BLaER1 (cell line): ENCODE measurements around the gene FAM170B.

ENCODE experiments used
- H3K27ac ChIP-seq: shearing (Covaris generic); formaldehyde crosslinking; 2 replicates; pipeline ENCODE4 v1.8.1; 2022
- H3K27me3 ChIP-seq: shearing (Covaris generic); formaldehyde crosslinking; 2 replicates; pipeline ENCODE4 v1.8.1; 2022
- H3K36me3 ChIP-seq: shearing (Covaris generic); formaldehyde crosslinking; 2 replicates; pipeline ENCODE4 v1.8.1; 2022
- H3K4me1 ChIP-seq: shearing (Covaris generic); formaldehyde crosslinking; 2 replicates; pipeline ENCODE4 v1.8.1; 2022
- H3K4me2 ChIP-seq: shearing (Covaris generic); formaldehyde crosslinking; 2 replicates; pipeline ENCODE4 v1.8.1; 2022
- H3K4me3 ChIP-seq: shearing (Covaris generic); formaldehyde crosslinking; 2 replicates; pipeline ENCODE4 v1.8.1; 2022
- H3K9ac ChIP-seq: shearing (Covaris generic); formaldehyde crosslinking; 2 replicates; pipeline ENCODE4 v1.8.1; 2022
- H3K9me3 ChIP-seq: shearing (Covaris generic); formaldehyde crosslinking; 2 replicates; pipeline ENCODE4 v1.8.1; 2022
- H4K20me1 ChIP-seq: shearing (Covaris generic); formaldehyde crosslinking; 2 replicates; pipeline ENCODE4 v1.8.1; 2022
- Cebpa-rat ChIP-seq: shearing (Covaris generic); IDR thresholded peaks from 2 replicates; pipeline ENCODE4 v1.8.1; 2022

The FAM170B gene

GRCh38 chr10:49169776-49170175, 36.0 kb upstream of the FAM170B start:
- H3K27me3 ChIP-seq = no peaks in the 10 kb centered on the region
- no peak overlapping the region for H3K4me3 ChIP-seq
- no peaks in the 10 kb centered on the region for H3K36me3 ChIP-seq
- H3K9ac ChIP-seq = no peak overlapping the region
- no peaks in the 10 kb centered on the region for H3K9me3 ChIP-seq
- no peak overlapping the region for H3K27ac ChIP-seq
- no peak overlapping the region for H3K4me2 ChIP-seq
- H4K20me1 ChIP-seq = no peaks in the 10 kb centered on the region
- peaks cover 30% of the 10 kb centered on the region for H3K4me1 ChIP-seq
- no peak for TF ChIP-seq Cebpa-rat

GRCh38 chr10:49168831-49169500, 35.1 kb upstream of the FAM170B start:
- Histone ChIP-seq H3K36me3 (no peaks in the 10 kb centered on the region), H3K27me3 (no peaks in the 10 kb centered on the region), H3K4me1 (peaks cover 22% of the 10 kb centered on the region), H4K20me1 (no peaks in the 10 kb centered on the region), H3K4me2 (no peak overlapping the region), H3K4me3 (no peak overlapping the region), H3K9me3 (no peaks in the 10 kb centered on the region), H3K27ac (no peak overlapping the region), H3K9ac (no peak overlapping the region)
- no peak for TF ChIP-seq Cebpa-rat

GRCh38 chr10:49168171-49168540, 34.3 kb upstream of the FAM170B start:
- TF ChIP-seq Cebpa-rat = no peak
- no peak overlapping the region for H3K9ac ChIP-seq
- H4K20me1 ChIP-seq = no peaks in the 10 kb centered on the region
- no peaks in the 10 kb centered on the region for H3K36me3 ChIP-seq
- no peak overlapping the region for H3K4me2 ChIP-seq
- H3K27ac ChIP-seq = no peak overlapping the region
- H3K4me1 ChIP-seq = peaks cover 14% of the 10 kb centered on the region
- no peaks in the 10 kb centered on the region for H3K27me3 ChIP-seq
- no peak overlapping the region for H3K4me3 ChIP-seq
- no peaks in the 10 kb centered on the region for H3K9me3 ChIP-seq

- Histone ChIP-seq H3K4me3 (no peak overlapping the region), H3K27me3 (no peaks in the 10 kb centered on the region), H4K20me1 (no peaks in the 10 kb centered on the region), H3K9me3 (no peaks in the 10 kb centered on the region), H3K4me2 (no peak overlapping the region), H3K9ac (no peak overlapping the region), H3K36me3 (no peaks in the 10 kb centered on the region), H3K4me1 (peaks cover 12% of the 10 kb centered on the region), H3K27ac (no peak overlapping the region)
- TF ChIP-seq Cebpa-rat = no peak
Observed at GRCh38 chr10:49167425-49168170, 33.8 kb upstream of the FAM170B start.

- Histone ChIP-seq H3K9me3 (no peaks in the 10 kb centered on the region), H3K4me1 (peaks cover 3% of the 10 kb centered on the region), H4K20me1 (no peaks in the 10 kb centered on the region), H3K36me3 (no peaks in the 10 kb centered on the region), H3K9ac (no peak overlapping the region), H3K4me3 (no peak overlapping the region), H3K4me2 (no peak overlapping the region), H3K27me3 (no peaks in the 10 kb centered on the region), H3K27ac (no peak overlapping the region)
- TF ChIP-seq Cebpa-rat = no peak
Observed at GRCh38 chr10:49166484-49167400, 32.9 kb upstream of the FAM170B start.

- TF ChIP-seq Cebpa-rat = no peak
- no peaks in the 10 kb centered on the region for H3K27me3 ChIP-seq
- H3K9me3 ChIP-seq = no peaks in the 10 kb centered on the region
- no peak overlapping the region for H3K4me3 ChIP-seq
- no peaks in the 10 kb centered on the region for H4K20me1 ChIP-seq
- no peaks in the 10 kb centered on the region for H3K4me1 ChIP-seq
- no peak overlapping the region for H3K9ac ChIP-seq
- H3K4me2 ChIP-seq = no peak overlapping the region
- H3K36me3 ChIP-seq = no peaks in the 10 kb centered on the region
- no peak overlapping the region for H3K27ac ChIP-seq
Observed at GRCh38 chr10:49165821-49166483, 32.1 kb upstream of the FAM170B start.

- Histone ChIP-seq H3K9ac (no peak overlapping the region), H3K27ac (no peak overlapping the region), H3K4me3 (no peak overlapping the region), H4K20me1 (no peaks in the 10 kb centered on the region), H3K4me1 (no peaks in the 10 kb centered on the region), H3K4me2 (no peak overlapping the region), H3K27me3 (no peaks in the 10 kb centered on the region), H3K9me3 (no peaks in the 10 kb centered on the region), H3K36me3 (no peaks in the 10 kb centered on the region)
- no peak for TF ChIP-seq Cebpa-rat
Observed at GRCh38 chr10:49165259-49165658, 31.4 kb upstream of the FAM170B start.

GRCh38 chr10:49164559-49165188, 30.9 kb upstream of the FAM170B start:
- Histone ChIP-seq H4K20me1 (no peaks in the 10 kb centered on the region), H3K27ac (no peak overlapping the region), H3K4me1 (no peaks in the 10 kb centered on the region), H3K4me2 (no peak overlapping the region), H3K36me3 (no peaks in the 10 kb centered on the region), H3K9ac (no peak overlapping the region), H3K9me3 (no peaks in the 10 kb centered on the region), H3K27me3 (no peaks in the 10 kb centered on the region), H3K4me3 (no peak overlapping the region)
- TF ChIP-seq Cebpa-rat = no peak

- Histone ChIP-seq H3K9me3 (no peaks in the 10 kb centered on the region), H3K27ac (no peak overlapping the region), H3K4me1 (no peaks in the 10 kb centered on the region), H3K27me3 (no peaks in the 10 kb centered on the region), H3K4me2 (no peak overlapping the region), H3K9ac (no peak overlapping the region), H4K20me1 (no peaks in the 10 kb centered on the region), H3K36me3 (no peaks in the 10 kb centered on the region), H3K4me3 (no peak overlapping the region)
- no peak for TF ChIP-seq Cebpa-rat
Observed at GRCh38 chr10:49163741-49164140, 29.9 kb upstream of the FAM170B start.
